C1 segment of cervical spinal cord (tissue), 14 donors: ENCODE measurements around the gene CENPP.
"Not testable (repeated sequence)": the region's sequence is repeated elsewhere in the genome, so short reads cannot be mapped to it uniquely, and the experiment has no call there.

Experiments
- DNase-seq, 14 donors: peaks; one replicate each; lab custom pipeline; 2025; lab: John Stamatoyannopoulos, UW

The CENPP gene

GRCh38 chr9:92530893-92531292 lies 205.1 kb downstream of the CENPP start:
- DNase-seq: no peak

GRCh38 chr9:92534204-92534603 lies 208.5 kb downstream of the CENPP start:
- no peak for DNase-seq

- no peak for DNase-seq
Observed at GRCh38 chr9:92534674-92535073, 208.9 kb downstream of the CENPP start.

- no peak for DNase-seq
Observed at GRCh38 chr9:92535940-92536850, 210.4 kb downstream of the CENPP start, which contains the start of gene ECM2. Gene ECM2, minus strand, starts transcription at chr9:92535990. Its CDS starts 13,124 bp downstream, at chr9:92522866.

DNA sequence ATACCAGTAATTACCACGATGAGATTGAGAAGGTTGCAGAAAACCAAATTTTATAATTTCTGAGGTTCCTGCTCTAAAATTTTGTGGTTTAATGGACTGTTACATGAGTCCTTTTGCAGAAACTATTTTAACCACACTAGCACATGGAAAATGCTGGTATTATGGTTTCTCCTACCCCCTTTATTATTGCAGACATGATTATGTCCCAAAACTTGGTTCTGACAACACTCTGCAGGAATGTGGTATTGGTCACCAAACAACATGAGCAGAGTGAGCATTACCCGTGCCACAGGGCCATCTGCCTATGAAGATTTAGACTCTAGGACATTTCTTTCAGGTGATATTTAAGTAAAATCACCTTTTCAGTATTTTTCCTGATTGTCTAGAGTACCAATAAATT lies 212.8 kb downstream of the CENPP start:
- no peak for DNase-seq

DNA sequence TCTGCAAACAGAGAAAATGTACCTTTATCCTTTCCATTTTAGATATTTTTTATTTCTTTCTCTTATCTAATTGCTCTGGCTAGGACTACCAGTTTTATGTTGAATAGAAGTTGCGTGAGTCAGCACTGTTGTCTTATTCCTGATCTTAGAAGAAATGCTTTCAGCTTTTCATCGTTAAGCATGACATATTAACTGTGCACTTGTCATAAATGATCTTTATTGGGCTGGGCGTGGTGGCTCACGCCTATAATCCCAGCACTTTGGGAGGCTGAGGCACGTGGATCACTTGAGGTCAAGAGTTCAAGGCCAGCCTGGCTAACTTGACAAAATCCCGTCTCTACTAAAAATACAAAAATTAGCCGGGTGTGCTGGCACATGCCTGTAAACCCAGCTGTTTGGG lies 218.2 kb downstream of the CENPP start:
- no peak for DNase-seq

DNA sequence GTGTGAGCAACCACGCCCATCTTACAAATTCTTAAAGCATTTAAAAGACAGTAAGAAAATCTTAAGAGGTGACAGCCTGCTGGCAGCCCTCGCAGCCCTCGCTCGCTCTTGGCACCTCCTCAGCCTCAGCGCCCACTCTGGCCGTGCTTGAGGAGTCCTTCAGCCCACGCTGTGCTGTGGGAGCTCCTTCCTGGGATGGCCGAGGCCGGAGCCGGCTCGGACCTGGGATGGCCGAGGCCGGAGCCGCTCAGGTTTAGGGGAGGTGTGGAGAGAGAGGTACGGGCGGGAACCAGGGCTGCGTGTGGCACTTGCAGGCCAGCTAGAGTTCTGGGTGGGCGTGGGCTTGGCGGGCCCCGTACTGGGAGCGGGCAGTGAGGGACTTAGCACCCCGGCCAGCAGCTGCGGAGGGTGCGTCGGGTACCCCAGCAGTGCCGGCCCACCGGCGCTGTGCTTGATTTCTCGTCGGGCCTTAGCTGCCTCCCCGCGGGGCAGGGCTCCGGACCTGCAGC lies 219.3 kb downstream of the CENPP start:
- DNase-seq: no peak

DNA sequence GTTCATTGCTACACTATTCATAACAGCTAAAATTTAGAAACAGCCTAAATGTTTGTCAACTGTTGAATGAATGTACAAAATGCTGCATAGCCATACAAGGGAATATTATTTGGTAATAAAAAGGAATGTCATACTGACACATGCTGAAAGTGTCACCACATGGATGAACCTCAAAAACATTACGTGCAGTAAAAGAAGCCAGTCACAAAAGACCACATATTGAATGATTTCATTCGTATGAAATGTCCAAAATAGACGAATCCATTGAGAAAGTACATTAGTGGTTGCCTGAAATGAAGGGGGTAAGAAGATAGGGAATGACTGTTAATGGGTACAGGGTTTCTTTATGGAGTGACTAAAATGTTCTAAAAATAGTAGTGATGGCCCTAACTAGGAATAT lies 221.6 kb downstream of the CENPP start:
- no peak for DNase-seq

GRCh38 chr9:92550765-92551164 lies 225.0 kb downstream of the CENPP start:
- no peak for DNase-seq

- no peak for DNase-seq
Observed at GRCh38 chr9:92558612-92559374, 233.0 kb downstream of the CENPP start.

DNA sequence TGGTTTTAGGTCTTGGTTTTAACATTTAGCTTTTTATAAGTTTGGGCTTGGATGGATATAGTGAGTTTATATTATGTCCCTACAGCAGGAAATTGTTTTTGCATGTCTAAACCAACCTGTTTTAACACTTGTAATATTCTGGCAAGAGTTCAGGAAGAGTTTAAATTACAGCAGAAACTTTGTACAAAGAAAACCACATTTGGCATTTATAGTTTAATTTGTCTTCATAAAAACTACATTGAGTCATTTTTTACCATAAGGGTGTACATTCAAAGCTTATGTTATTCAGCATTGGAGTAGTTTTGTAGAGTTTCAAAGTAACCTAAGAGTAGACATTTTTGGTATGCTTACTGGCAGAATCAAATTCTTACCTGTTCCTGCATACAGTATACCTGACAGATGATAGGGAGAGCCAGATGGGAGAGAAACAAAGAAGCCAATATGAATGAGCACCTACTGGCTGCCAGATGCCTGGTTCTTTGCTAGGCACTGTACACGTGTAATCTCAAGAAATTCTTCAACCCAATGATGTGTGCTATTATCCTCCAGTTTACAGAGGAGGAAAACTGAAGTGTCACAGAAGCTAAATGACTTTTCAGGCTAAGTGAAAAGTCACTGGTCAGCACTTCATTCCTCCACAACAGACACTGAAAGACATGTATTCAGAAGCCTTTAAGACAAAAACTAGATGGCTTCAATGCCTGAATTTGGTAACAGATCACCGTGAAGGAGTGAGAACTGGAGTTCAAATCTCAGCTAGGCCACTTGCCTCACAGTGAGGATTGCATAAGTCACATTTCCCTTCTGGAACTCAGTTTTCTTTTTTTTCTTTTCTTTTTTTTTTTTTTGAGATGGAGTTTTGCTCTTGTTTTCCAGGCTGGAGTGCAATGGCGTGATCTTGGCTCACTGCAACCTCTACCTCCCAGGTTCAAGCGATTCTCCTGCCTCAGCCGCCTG lies 235.9 kb downstream of the CENPP start:
- DNase-seq: no peak

- no peak for DNase-seq
Observed at GRCh38 chr9:92562461-92562967, 236.8 kb downstream of the CENPP start.

DNA sequence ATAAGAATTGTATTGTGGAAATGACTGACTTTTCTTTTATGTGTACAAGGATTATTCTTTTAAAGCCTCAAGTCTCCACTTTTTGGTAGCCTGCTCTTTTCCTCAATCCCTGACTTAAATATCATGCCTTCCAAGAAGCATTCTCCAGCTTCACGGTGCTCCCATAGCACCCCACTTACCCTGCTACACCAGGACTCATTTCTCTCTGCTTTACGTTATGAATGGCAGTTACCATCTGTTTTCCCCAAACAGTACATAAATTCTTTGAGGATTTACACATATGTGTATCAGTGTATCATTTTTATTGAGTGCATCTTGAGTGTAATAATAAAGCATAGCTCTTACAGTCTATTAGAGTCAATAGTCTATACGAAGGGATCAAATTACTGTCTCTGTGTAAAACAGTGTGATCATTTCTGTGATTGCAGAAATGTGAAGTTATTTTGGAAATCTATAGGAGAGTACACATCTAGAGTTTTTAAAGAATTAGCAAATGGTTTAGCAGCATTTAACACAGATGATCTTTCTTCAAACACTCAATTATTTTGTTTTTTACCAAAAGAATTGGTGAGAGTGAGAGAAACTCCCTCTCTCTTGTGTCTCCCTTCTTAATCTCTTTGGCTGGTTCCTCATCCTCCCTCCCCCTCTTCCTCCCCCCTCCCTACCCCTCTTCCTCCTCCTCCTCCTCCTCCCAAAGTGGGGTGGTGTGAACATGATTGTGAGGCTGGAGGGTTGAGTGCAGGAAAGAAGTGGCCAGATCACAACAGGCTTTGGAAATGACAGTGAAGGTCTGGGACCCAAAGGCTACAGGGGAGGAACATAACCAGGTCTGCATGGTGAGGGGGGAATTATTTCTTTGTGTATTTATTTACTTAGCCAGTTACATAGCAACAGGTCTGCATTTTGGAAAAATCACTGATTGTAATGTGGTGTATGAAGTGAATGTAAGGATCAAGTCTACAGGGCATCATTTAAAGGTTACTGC lies 237.7 kb downstream of the CENPP start:
- DNase-seq: no peak

DNA sequence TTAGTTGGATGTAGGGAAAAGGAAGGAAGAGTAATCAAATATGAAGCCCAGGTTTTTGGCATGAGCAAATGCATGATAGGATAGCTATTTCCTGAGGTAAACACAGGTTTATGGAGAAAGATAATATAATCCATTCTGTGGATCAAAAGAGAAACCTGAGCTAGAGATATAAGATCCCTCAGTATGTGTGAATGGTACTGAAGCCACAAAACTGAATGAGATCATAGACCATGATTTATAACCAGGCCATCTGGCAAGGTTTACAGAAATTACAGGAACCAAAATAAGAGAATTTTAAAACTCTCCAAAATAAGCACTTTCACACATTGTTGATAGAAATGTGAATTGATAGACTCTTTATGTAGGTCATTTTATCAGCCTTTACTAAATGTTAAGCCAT lies 238.8 kb downstream of the CENPP start:
- no peak for DNase-seq

GRCh38 chr9:92564982-92565381 lies 239.2 kb downstream of the CENPP start:
- DNase-seq: no peak

DNA sequence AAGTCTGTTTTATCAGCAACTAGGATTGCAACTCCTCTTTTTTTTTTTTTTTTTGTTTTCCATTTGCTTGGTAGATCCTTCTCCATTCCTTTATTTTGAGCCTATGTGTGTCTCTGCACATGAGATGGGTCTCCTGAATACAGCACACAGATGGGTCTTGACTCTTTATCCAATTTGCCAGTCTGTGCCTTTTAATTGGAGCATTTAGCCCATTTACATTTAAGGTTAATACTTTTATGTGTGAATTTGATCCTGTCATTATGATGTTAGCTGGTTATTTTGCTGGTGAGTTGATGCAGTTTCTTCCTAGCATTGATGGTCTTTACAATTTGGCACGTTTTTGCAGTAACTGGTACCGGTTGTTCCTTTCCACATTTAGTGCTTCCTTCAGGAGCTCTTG lies 246.1 kb downstream of the CENPP start:
- DNase-seq: not testable (repeated sequence)

DNA sequence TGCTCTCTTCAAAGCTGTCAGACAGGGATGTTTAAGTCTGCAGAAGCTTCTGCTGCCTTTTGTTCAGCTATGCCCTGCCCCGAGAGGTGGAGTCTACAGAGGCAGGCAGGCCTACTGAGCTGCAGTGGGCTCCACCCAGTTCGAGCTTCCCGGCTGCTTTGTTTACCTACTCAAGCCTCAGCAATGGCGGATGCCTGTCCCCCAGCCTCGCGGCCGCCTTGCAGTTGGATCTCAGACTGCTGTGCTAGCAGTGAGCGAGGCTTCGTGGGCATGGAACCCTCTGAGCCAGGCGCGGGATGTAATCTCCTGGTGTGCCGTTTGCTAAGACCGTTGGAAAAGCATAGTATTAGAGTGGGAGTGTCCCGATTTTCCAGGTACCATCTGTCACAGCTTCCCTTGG lies 247.9 kb downstream of the CENPP start:
- DNase-seq: not testable (repeated sequence)

- DNase-seq: no peak
Observed at GRCh38 chr9:92576175-92576574, 250.4 kb downstream of the CENPP start.

DNA sequence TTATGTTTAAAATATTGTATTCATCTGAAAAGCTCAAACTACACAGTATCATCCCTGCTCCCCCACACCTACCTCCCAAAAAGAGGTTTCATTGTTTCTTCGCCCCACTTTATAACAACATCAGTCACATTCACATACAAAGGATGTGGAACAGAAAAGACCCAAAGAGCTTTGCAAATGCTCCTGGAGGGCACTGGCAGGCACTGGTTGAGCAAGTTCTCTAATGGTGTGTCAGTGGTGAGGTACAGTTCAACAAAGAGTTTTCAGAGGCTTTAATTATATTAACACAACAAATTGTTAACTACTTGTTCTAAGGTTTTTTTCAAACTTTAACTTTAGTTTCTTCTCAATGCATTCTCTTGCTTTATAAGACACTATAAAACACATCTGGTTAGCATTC lies 264.2 kb downstream of the CENPP start:
- no peak for DNase-seq

- peak in 1 of 14 donors; percentile 22 for DNase-seq
Observed at GRCh38 chr9:92590377-92590776, 264.6 kb downstream of the CENPP start.
